HepG2 (cell line): ENCODE results near the gene UBE2G2.

Source experiments
- CTCF ChIP-seq: sonication (generic); formaldehyde crosslinking; IDR thresholded peaks from 2 replicates; pipeline ENCODE4 v1.5.0; 2020; ENCODE audit warnings: mild to moderate bottlenecking, missing genetic modification reagents, moderate library complexity
- EP300 ChIP-seq, 3 experiments: sonication (generic) in 1 of 3; formaldehyde crosslinking in 1 of 3; IDR thresholded peaks; 2 replicates each; pipeline versions ENCODE4 v1.5.1 to v1.6.1; 2011 to 2020; ENCODE audit warnings: low read depth in 2 of 3, low read length in 2 of 3, borderline replicate concordance in 1 of 3, improper control_type of control experiment in 1 of 3, mild to moderate bottlenecking in 1 of 3, missing genetic modification reagents in 1 of 3, moderate library complexity in 1 of 3
- MAFK ChIP-seq, 2 experiments: IDR thresholded peaks in 1 of 2; conservative IDR thresholded peaks in 1 of 2; 2 replicates each; pipeline ENCODE4 v1.6.1; 2011; ENCODE audit warnings: improper control_type of control experiment in 2 of 2, low read length in 2 of 2
- POLR2AphosphoS5 ChIP-seq: IDR thresholded peaks from 2 replicates; pipeline ENCODE4 v1.6.1; 2012; ENCODE audit warnings: low read depth, low read length
- SIN3A ChIP-seq: IDR thresholded peaks from 2 replicates; pipeline ENCODE4 v1.6.1; 2011; ENCODE audit warnings: low read depth, mild to moderate bottlenecking, control low read depth, low read length, borderline replicate concordance
- ZNF780A ChIP-seq: sonication (generic); formaldehyde crosslinking; IDR thresholded peaks from 2 replicates; pipeline ENCODE4 v1.8.0; 2022; ENCODE audit warnings: mild to moderate bottlenecking, missing genetic modification reagents, moderate library complexity

- TF ChIP-seq POLR2AphosphoS5 (peak; percentile 43; the same call in 1 of the 2 replicates), MAFK (conservative IDR thresholded peaks at IDR 0.05 in 1 of 2, IDR thresholded peaks at IDR 0.05 in 1 of 2; ENCODE audit: low read length in 2 of 2) (no peak), SIN3A (no peak), CTCF (CRISPR knock-in tag) (no peak), ZNF780A (no peak), EP300 (IDR thresholded peaks at IDR 0.05; ENCODE audit: low read depth in 2 of 2, low read length in 2 of 2) (no peak), EP300 (CRISPR knock-in tag; IDR thresholded peaks at IDR 0.05; ENCODE audit: borderline replicate concordance) (no peak)
These were observed 47.4 kb upstream of the UBE2G2 start for GRCh38 chr21:44848821-44849521.
